ENCODE results near the gene CNTNAP5. TPM values are rescaled to one million over a fixed set of nuclear protein-coding genes. Genes with fewer than 3 reads are reported as not detected.

The CNTNAP5 gene
- polyA plus RNA-seq, 1 donor: 0.06 TPM

- no peak for DNase-seq
These were observed 615.2 kb downstream of the CNTNAP5 start for GRCh38 chr2:124640221-124640750.

- no peak for DNase-seq
These were observed 621.2 kb downstream of the CNTNAP5 start for GRCh38 chr2:124646166-124646815.

DNA sequence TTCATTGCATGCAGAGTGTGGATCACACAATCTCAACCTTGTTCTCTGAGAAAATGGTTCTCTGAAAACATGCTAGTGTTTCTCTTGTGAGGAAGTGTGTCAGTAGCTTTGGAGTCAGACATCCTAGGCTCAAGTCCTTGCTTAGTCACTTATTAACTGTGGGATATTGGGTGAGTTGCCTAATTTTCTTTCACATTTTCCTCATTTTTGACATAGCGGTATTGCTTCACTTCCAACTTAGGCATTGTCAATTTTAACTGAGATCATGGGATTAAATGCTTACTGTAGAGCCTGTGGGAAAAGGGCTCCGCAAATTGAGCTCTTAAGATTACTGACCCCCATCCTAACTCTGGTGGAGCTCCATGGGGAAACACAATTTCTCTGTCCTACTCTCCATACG, 622.2 kb downstream of the CNTNAP5 start:
- DNase-seq: no peak

- DNase-seq: no peak
These were observed 622.6 kb downstream of the CNTNAP5 start for GRCh38 chr2:124647663-124648062.

GRCh38 chr2:124649001-124649400, 623.9 kb downstream of the CNTNAP5 start:
- DNase-seq: no peak

GRCh38 chr2:124652099-124652498, 627.0 kb downstream of the CNTNAP5 start:
- no peak for DNase-seq

DNA sequence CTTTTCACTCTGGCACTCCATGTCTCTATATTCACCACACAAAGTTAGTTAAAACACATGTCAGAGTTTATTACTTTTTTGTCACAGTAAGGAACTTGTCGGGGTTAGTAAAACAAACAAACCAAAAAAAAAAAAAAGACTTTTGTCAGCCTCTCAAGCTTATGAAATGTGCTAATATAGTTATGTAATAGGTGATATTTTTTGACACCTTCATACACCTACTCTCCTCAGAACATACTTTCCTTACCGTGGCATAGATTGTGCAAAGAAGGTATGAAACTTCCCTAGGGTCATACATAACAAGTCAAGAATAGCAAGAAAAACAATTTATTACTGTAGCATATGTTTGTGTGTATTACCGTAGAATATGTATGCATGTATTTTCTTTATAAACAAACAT, 633.3 kb downstream of the CNTNAP5 start:
- DNase-seq: no peak

DNA sequence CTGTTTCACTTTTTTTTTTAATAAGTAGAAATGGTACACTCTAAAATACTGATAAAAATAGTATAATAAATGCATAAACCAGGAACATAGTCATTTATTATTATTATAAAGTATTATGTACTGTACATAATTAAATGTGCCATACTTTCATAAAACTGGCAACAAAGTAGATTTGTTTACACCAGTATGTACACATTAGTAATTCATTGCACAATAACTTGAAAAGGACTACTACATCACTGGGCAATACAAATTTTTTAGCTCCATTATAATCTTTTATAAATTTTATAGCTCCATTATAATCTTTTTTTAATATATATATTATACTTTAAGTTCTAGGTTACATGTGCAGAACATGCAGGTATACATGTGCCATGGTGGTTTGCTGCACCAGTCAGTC, 636.5 kb downstream of the CNTNAP5 start:
- DNase-seq: no peak

- DNase-seq: no peak
These were observed 638.0 kb downstream of the CNTNAP5 start for GRCh38 chr2:124662946-124663644.

DNA sequence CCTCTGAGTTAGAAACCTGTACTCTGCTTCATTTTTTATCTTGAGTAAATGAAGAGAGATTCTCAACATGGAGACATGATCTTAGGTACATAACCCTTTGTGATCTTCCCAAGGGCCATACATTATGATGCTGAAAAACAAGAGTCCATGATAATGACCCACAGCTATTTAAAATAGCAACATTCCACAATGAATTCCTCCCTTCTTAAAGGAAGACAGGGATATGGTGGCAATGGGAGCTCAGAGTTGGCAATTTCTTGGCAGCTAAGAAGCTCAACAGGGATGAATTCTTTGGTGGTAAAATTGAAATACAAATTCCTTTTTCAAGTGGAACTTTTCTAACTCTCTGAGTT, 638.5 kb downstream of the CNTNAP5 start:
- DNase-seq: no peak

DNA sequence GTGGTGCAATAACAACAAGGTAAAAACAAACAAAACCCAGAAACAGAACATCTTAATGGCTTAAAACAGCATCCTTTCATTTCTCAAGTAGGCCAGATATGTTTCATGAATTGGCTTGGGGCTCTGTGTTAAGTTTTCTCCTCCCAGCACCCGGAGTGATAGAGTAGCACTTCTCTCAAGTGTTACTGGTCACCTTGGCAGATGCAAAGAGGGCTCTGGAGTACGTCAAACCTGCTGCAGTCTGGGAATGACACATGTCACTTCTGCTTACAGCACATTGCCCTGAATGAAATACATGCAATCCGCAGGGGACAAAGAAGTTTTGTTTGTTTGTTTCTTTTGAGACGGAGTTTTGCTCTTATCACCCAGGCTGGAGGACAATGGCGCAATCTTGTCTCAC, 639.3 kb downstream of the CNTNAP5 start:
- DNase-seq: no peak

DNA sequence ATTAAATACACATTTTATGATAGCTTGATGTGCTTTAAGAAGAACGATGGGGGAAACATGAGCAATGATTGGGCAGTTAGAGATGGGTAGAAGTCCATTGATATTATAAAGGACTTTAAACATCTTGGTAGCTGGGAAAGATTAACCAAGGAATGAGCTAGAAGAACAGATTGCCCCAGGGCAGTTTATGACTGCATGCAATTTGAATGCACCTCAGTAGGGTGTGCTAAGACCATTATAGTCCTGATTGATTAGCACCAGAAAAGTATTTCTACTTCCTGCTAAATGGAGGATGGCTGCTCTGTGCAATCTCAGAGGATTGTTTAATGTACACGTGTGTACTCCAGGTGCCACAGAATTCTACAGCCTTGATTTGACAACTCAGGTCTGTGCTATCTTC, 641.9 kb downstream of the CNTNAP5 start:
- DNase-seq: no peak

- no peak for DNase-seq
These were observed 643.1 kb downstream of the CNTNAP5 start for GRCh38 chr2:124668161-124668560.

DNA sequence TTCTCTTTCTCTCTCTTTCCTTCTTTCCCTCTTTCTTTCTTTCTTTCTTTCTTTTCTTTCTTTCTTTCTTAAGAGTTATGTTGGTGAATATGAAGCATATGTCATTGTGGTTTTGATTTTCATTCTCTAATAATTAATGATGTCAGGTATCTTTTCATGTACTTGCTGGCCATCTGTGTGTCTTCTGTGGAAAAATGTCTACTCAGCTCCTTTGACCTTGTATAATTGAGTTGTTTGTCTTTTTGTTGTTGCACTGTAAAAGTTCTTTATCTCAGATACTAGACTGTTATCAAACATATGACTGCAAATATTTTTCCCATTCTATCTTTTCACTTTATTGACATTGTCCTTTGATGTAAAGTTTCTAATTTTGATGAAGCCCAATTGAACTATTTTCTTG, 645.1 kb downstream of the CNTNAP5 start:
- no peak for DNase-seq

- DNase-seq: no peak
These were observed 653.0 kb downstream of the CNTNAP5 start for GRCh38 chr2:124678043-124678442.

GRCh38 chr2:124683536-124684428, 658.7 kb downstream of the CNTNAP5 start:
- DNase-seq: no peak

DNA sequence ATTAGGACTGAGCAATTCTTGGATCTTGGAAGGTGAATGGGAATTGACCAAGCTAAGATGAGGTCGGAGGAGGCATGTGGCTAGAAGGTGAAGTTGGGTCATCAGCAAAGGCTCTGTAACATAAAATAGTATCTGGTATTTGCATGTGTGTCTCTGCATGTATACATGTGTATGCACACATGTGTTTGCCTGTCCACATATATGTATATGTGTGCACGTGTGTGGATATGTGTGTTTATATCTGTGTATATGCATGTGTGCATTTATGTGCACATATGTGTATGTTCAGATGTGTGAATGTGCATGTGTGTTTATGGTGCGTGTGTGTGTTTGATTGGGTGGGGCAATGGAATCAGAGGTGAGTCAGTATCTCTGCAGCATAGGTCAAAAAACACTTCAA, 664.3 kb downstream of the CNTNAP5 start:
- DNase-seq: no peak

- DNase-seq: no peak
These were observed 667.1 kb downstream of the CNTNAP5 start for GRCh38 chr2:124692216-124692615.

- no peak for DNase-seq
These were observed 667.6 kb downstream of the CNTNAP5 start for GRCh38 chr2:124692707-124693106.

GRCh38 chr2:124693156-124693555, 668.1 kb downstream of the CNTNAP5 start:
- no peak for DNase-seq

GRCh38 chr2:124698979-124699565, 674.0 kb downstream of the CNTNAP5 start:
- no peak for DNase-seq

DNA sequence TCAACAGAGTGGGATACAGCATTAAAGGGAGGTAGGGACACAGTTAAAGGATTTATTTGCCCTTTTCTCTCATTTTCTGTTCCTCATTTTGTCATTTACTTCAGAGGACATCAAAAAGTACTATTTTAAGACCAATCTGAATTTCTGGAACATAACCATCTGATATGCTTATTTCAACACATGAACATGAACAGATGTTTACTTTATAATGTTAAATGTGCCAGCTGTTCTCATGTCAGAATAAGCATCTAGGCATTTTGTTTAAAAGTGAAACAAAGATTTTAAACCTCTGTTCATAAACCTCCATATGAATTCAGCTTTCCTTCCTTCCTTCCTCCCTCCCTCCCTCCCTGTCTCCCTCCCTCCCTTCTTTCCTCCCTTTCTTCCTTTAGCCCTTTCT, 677.7 kb downstream of the CNTNAP5 start:
- DNase-seq: no peak

All from hindlimb muscle (tissue), 1 donor.